Prostate gland (tissue), 2 donors: ENCODE measurements around the gene STX7.

Experiments used
- POLR2AphosphoS5 ChIP-seq: sonication (generic); formaldehyde crosslinking; IDR thresholded peaks from one replicate; pipeline ENCODE4 v1.6.1; 2017; ENCODE audit warnings: antibody characterized with exemption
- TF ChIP-seq, protein P1 (sequence below), 4 experiments: fragments of 200-600 bp in 2 of 4; fragments of 450-650 bp in 2 of 4; sonication (generic) in 2 of 4; IDR thresholded peaks; 1 replicate in 3 of 4; 2 replicates in 1 of 4; pipeline ENCODE4 v1.5.1; 2016 to 2019; ENCODE audit warnings: antibody characterized with exemption in 4 of 4, mild to moderate bottlenecking in 2 of 4, moderate library complexity in 2 of 4

DNA sequence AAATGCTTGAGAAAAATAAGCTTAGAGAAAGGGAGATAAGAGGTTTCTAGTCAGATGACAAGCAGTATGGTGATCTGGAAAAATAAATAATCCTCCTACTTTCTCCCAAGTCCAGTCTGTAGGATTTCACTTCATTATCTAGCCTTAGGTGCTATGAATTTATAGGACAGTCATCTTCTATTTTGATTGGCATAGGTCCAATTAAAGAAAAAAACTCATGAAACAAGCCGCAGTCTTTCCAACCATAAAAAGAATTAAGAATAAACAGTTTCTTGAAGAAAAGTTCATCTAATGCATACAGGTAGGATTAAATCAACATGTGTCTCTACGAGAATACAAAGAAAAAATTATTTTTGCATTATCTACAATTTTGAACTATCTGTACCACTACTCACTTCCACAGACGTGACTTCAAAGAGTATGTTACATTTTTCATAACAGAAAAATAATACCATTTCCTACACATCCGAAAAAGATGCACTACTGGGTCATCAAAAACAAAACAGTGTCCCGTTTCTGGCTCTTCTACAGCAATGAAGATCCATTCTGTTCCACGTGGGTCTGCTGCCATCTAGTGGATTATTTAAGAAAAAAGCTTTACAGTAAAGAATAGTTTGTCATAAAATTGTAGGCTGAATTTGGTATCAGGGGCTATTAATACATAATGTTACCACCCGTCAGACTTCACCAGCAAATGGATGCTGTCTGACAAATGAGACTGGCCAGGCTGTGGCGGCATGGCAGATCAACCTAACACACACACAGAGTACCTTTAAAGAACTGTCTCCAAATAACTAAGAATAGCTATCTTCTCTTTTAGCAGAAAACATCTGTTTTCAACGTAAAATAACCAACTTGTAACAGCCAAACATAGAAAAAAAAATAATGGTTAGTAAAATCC lies 28.9 kb downstream of the STX7 start:
- TF ChIP-seq POLR2AphosphoS5 = peak; percentile 17
- TF ChIP-seq, protein P1, sequence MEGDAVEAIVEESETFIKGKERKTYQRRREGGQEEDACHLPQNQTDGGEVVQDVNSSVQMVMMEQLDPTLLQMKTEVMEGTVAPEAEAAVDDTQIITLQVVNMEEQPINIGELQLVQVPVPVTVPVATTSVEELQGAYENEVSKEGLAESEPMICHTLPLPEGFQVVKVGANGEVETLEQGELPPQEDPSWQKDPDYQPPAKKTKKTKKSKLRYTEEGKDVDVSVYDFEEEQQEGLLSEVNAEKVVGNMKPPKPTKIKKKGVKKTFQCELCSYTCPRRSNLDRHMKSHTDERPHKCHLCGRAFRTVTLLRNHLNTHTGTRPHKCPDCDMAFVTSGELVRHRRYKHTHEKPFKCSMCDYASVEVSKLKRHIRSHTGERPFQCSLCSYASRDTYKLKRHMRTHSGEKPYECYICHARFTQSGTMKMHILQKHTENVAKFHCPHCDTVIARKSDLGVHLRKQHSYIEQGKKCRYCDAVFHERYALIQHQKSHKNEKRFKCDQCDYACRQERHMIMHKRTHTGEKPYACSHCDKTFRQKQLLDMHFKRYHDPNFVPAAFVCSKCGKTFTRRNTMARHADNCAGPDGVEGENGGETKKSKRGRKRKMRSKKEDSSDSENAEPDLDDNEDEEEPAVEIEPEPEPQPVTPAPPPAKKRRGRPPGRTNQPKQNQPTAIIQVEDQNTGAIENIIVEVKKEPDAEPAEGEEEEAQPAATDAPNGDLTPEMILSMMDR (IDR thresholded peaks at IDR 0.05) = peak; percentile 58 to 84 (median 74)
